ENCODE results near the gene GINS1. TPM values are rescaled to one million over a fixed set of nuclear protein-coding genes. Genes with fewer than 3 reads are reported as not detected.
"Not testable (repeated sequence)": the region's sequence is repeated elsewhere in the genome, so short reads cannot be mapped to it uniquely, and the experiment has no call there.

Gene GINS1
- total RNA-seq, 2 experiments from 2014 or later = 34.9 to 35.9 TPM

DNA sequence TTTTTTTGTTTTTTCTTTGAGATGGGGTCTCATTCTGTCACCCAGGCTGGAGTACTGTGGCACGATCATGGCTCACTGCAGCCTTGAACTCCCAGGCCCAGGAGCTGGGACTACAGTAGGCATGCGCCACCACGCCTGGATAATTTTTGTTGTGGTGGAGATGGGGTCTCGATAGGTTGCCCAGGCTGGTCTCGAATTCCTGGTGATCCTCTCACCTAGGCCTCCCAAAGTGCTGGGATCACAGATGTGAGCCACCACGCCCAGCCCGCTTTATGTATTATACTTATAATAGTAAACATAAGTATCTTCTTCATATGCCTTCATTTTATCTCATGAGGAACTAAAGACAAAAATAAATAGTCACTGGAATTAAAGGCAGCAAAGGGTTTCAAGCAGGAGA lies 63.5 kb downstream of the GINS1 start:
- POLR2A ChIA-PET = no interaction called here
- no peak for ATAC-seq
- H3K27ac Mint-ChIP-seq = no peak overlapping the region
- no peaks in the 10 kb centered on the region for H3K36me3 Mint-ChIP-seq (ENCODE audit: low read depth)
- TF ChIP-seq, protein P1, sequence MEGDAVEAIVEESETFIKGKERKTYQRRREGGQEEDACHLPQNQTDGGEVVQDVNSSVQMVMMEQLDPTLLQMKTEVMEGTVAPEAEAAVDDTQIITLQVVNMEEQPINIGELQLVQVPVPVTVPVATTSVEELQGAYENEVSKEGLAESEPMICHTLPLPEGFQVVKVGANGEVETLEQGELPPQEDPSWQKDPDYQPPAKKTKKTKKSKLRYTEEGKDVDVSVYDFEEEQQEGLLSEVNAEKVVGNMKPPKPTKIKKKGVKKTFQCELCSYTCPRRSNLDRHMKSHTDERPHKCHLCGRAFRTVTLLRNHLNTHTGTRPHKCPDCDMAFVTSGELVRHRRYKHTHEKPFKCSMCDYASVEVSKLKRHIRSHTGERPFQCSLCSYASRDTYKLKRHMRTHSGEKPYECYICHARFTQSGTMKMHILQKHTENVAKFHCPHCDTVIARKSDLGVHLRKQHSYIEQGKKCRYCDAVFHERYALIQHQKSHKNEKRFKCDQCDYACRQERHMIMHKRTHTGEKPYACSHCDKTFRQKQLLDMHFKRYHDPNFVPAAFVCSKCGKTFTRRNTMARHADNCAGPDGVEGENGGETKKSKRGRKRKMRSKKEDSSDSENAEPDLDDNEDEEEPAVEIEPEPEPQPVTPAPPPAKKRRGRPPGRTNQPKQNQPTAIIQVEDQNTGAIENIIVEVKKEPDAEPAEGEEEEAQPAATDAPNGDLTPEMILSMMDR (IDR thresholded peaks at IDR 0.05) = no peak
- no peak for DNase-seq
- no peak overlapping the region for H3K4me3 Mint-ChIP-seq
- no peaks in the 10 kb centered on the region for H3K27me3 Mint-ChIP-seq
- no peaks in the 10 kb centered on the region for H3K9me3 Mint-ChIP-seq
- intact Hi-C loops (cut with micrococcal nuclease) = no loop called here
- peaks cover 5% of the 10 kb centered on the region for H3K4me1 Mint-ChIP-seq (ENCODE audit: low read depth)
- CTCF ChIA-PET = interaction anchor here (1.1 to 1.3 kb wide), 2 partner anchors 10 to 152 kb away, joined by 5 to 6 read pairs; no protein-coding TSS in a partner anchor

DNA sequence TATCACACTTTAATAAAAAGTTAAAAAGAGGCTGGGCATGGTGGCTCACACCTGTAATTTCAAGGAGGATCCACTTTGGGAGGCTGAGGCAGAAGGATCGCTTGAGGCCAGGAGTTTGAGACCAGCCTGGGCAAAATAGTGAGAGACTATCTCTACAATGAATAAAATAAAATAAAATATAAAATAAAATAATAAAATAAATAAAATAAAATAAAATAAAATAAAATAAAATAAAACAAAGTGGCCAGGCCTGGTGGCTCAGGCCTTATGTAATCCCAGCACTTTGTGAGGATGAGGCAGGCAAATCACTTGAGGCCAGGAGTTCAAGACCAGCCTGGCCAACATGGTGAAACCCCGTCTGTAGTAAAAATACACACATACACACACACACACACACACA lies 65.8 kb downstream of the GINS1 start:
- H3K4me1 Mint-ChIP-seq (ENCODE audit: low read depth); ATAC-seq; H3K36me3 Mint-ChIP-seq (ENCODE audit: low read depth); intact Hi-C loops (cut with micrococcal nuclease); CTCF ChIA-PET; POLR2A ChIA-PET; H3K9me3 Mint-ChIP-seq; H3K27me3 Mint-ChIP-seq; DNase-seq; H3K4me3 Mint-ChIP-seq; H3K27ac Mint-ChIP-seq: not testable (repeated sequence)

DNA sequence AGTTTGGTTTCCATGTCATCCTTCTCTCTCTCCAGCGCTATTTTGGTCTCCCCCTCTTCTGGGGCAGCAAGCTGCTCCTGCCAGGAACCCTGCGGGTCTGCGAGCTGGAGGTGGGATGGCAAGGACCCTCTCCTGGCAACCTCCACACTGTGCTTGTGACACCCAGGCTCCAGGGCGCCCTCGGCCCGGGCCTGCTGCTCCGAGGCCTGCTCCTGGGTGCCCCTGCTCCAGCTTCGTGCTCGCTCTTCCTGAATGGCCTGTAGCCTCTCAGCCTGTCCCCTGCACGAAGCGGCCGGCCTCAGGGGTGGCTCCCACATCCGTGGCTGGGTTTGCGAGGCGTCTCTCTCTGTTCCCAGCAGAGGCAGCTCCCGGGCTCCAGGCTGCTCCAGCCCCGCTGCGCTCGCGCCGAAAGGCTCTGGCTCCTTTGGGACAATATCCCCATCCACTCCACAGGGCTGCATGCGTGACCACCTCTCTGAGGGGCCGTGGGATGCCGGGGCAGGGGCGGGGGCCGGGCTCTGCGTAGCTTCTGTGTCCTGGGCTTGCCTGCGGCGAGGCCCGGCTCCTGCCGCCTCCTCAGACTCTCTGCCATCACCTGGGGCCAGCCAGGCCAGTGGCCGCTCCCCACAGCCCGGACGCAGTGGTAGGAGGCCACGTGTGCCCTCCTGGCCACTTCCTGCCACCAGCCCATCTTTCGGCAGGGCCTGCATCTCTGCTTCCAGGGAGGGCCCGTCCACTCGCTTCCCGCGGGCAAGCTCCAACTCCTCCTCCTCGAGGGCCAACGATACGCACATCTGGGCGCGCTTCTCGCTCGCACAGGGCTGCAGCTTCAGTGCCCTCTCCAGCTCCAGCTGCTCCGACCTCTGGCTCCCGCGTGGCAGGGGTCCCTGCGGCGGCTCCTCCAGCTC lies 68.9 kb downstream of the GINS1 start:
- ChIA-PET POLR2A (interaction anchor here (0.6 kb wide), 1 partner anchor 424 kb away, joined by 3 read pairs; no protein-coding TSS in a partner anchor), CTCF (no interaction called here)
- no peaks in the 10 kb centered on the region for H3K9me3 Mint-ChIP-seq
- no peaks in the 10 kb centered on the region for H3K36me3 Mint-ChIP-seq (ENCODE audit: low read depth)
- no peak for DNase-seq
- no peak overlapping the region for H3K4me3 Mint-ChIP-seq
- H3K27ac Mint-ChIP-seq = no peak overlapping the region
- H3K27me3 Mint-ChIP-seq = no peaks in the 10 kb centered on the region
- intact Hi-C loops (cut with micrococcal nuclease) = no loop called here
- no peak for ATAC-seq
- TF ChIP-seq, protein P1 (IDR thresholded peaks at IDR 0.05) = no peak
- H3K4me1 Mint-ChIP-seq (ENCODE audit: low read depth) = no peaks in the 10 kb centered on the region

DNA sequence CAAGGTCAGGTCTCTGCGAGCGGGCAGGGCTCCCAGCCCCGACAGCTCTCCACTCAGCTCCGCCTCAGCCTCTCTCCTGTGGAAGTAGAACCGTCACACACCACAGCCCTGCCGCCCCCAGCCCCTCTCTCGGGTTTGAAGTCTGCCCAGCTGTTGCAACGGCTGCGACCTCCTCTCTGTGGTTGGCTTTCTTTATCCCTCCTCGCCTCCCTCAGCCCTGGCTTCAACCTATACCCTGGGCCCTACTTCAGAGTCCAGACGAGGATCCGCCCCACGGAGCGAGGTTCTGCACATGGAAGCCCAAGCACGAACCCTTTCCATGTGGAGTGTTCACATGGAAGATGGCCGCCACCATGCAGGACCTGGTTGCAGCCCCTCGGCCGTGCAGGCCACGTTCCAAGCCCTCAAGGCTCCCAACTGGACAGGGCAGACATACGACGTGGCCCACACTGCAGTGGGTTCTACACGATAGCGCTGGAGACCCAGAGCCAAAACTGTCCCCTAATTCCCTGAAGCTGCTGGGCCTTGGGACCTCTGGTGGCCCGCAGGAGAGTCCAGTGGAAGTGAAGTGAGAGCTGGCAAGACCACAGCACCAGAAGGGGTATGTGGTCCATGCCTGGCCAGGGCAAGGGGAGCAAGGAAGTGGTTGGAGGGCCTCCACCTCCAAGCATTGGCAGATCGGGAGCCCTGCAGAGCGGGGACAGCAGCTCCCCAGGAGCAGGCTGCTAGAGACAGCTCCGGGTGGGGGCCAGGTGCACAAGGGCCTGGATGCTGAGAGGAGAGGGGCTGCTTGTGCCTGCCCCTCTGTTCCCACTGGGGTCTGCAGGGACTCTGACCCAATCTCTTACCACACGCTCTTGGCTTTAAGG lies 69.8 kb downstream of the GINS1 start:
- CTCF ChIA-PET = no interaction called here
- intact Hi-C loops (cut with micrococcal nuclease) = no loop called here
- no peaks in the 10 kb centered on the region for H3K36me3 Mint-ChIP-seq (ENCODE audit: low read depth)
- no peak overlapping the region for H3K27ac Mint-ChIP-seq
- TF ChIP-seq, protein P1 (IDR thresholded peaks at IDR 0.05) = no peak
- H3K27me3 Mint-ChIP-seq = no peaks in the 10 kb centered on the region
- POLR2A ChIA-PET = interaction anchor here (0.6 kb wide), 1 partner anchor 18 kb away, joined by 3 read pairs; no protein-coding TSS in a partner anchor
- H3K4me1 Mint-ChIP-seq (ENCODE audit: low read depth) = no peaks in the 10 kb centered on the region
- no peak overlapping the region for H3K4me3 Mint-ChIP-seq
- no peaks in the 10 kb centered on the region for H3K9me3 Mint-ChIP-seq
- DNase-seq = no peak
- ATAC-seq = no peak

DNA sequence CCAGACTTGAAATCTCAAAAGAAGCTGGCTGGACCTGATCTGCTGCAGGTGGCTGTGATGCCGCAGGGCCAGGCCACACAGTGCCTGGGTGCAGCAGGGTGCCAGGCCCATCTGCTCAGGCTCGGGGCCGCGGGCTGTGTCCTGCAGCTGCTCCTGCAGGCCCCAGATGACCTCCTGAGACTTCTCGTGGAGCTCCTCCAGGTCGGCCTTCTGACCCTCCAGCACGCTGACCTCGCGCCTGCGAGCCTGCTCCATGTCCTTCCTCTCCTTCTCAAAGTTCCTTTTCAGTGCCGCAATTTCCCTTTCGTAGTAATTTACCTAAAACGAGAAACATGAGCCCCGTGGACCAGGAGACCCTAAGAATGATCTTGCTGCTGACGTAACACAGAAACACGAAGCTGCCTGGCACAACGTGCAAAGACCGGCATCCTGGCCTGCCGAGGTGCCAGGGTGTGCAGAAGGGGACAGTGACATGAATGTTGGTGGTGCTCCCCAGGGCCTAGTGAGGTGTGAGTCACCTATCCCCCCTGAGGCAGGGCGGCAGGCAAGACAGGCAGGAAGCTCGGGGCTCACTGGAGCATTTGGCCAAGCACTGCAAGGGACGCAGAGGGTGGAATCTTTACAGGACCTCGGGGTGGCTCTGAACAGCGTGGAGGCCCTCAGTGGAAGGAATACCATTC lies 71.6 kb downstream of the GINS1 start:
- Mint-ChIP-seq H3K4me1 (ENCODE audit: low read depth) (peaks cover 3% of the 10 kb centered on the region), H3K9me3 (no peaks in the 10 kb centered on the region), H3K27me3 (no peaks in the 10 kb centered on the region), H3K27ac (no peak overlapping the region), H3K4me3 (no peak overlapping the region), H3K36me3 (ENCODE audit: low read depth) (no peaks in the 10 kb centered on the region)
- ATAC-seq (no peak), DNase-seq (no peak)
- ChIA-PET POLR2A (interaction anchor here (0.6 kb wide), 1 partner anchor 10 kb away, joined by 3 read pairs; no protein-coding TSS in a partner anchor), CTCF (interaction anchor here (1.6 kb wide), 1 partner anchor 9 kb away, joined by 5 read pairs; no protein-coding TSS in a partner anchor)
- intact Hi-C loops (cut with micrococcal nuclease) = no loop called here
- TF ChIP-seq, protein P1 (IDR thresholded peaks at IDR 0.05) = no peak
